Activated T-helper 1 cell treated with anti-CD3 and anti-CD28 coated beads, Interleukin-2, amount 50 U/mL, for 16 hours (primary cell): ENCODE measurements around the gene KLK13.

Experiments used
- DNase-seq, 2 donors: peaks; one replicate each; pipeline ENCODE4 v3.0.0-alpha.2; 2020; ENCODE audit warnings: low read depth in 1 of 2, low spot score in 1 of 2

KLK13 gene

DNA sequence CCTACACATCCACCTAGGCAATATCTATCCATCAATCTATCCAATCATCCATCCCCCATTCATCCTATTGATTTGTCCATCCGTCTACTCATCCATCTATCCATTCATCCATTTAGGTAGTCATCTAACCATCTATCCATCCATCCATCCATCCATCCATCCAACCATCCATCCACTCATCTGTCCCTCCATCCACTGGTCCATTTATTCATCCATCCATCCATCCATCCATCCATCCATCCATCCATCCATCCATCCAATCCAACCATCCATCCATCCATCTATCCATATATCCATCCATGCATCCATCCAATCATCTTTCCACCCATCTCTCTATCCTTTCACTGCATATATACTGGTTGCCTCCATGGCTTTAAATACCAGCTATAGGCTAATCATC lies 3.9 kb downstream of the KLK13 start:
- DNase-seq = no peak

GRCh38 chr19:51060336-51060735 lies 4.6 kb downstream of the KLK13 start:
- DNase-seq = no peak

DNA sequence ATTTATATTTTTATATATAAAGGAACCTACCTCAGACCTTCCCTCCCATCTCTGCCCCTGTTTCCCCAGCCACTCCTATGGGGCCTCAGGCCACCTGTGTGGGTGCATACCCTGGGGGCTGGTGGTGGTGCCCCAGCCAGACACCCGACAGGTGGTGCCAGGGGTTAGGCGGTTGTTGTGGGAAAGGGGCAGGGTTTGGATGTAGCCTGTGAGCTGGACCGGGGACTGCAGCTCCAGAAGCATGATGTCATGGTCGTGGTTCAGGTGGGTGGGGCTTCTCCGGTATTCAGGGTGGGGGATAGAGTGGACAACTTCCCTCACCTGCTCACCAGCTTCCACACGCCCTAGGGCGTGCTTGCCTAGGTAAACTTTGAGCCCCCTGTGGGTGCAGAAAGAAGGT lies 5.2 kb downstream of the KLK13 start:
- DNase-seq = no peak

GRCh38 chr19:51055866-51056265 lies 9.0 kb downstream of the KLK13 start:
- no peak for DNase-seq

GRCh38 chr19:51047031-51047335 lies 17.9 kb downstream of the KLK13 start:
- no peak for DNase-seq

DNA sequence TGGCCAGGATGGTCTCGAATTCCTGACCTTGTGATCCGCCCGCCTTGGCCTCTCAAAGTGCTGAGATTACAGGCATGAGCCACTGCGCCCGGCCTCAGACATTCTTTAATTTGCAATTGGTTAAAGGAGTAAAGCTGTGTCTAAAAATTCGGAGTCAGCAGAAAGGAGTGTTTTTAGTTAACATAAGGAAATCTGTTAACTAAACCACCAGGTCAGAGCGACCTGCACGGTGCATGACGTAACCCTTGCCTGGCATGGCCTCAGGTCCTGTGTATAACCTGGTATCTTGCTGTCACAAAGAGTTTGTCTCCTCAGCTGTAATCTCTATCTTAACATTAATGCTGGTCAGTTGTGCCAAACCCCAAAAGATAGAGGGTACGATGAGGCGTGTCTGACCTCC lies 20.6 kb downstream of the KLK13 start:
- no peak for DNase-seq

- DNase-seq = no peak
Observed at GRCh38 chr19:51043497-51043896, 21.4 kb downstream of the KLK13 start.

DNA sequence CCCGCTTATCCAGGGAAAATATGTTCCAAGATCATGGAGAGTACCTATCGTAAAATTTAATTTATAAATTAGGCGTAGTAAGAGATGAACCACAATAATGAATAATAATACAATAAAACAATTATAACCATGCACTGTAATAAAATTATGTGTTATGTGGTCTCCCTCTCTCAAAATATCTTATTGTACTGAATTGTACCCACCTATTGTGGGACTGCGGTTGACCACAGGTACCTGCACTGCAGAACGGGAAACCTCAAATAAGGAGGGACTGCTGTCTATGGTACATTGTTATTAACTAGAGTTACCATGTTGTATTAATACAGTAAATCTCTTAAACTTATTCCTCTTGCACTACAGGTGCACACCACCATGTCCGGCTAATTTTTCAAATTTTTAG lies 24.7 kb downstream of the KLK13 start:
- no peak for DNase-seq

DNA sequence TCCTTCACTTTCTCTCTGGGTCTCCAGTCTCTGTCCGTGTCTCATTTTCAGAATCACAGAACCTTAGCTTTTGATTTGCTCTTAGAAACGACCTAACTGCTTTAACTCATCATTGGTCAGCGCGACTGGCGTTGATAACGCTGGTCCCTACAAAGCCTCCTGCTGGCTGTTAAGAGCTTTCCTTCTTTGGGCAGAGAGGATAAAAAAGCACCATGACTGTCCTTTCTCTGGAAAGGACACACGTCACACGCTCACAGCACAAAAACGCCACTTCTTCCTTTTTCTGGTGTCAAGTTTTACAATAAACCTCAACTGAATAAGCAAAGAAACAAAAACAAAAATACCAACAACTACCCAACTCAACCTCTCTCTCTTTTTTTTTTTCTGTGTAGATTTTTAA lies 28.4 kb downstream of the KLK13 start:
- no peak for DNase-seq

DNA sequence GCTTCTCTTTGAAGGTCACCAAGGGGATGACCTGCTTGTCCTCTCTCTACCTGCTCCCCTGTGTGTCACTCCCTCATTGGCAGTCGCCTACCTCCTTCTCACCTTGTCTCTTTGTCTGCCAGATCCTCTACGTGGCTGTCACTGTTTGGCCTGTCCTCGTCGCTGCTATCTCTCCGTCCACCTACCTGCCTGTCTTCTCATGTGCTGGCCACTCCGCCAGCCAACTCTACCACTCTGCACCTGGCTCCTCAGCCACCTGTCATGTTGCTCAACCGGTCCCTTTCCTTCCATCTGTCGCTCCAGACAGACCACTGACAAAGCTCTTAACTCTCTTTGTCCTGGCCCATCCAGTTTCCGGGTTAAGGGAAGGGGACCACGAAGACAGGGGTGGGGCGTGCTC lies 30.2 kb downstream of the KLK13 start, which contains the start of gene KLK12:
KLK12 (minus strand) TSS at position 299 of the 400 bp plus-strand sequence. CDS start 381 bp downstream, outside the sequence.
- DNase-seq = no peak

DNA sequence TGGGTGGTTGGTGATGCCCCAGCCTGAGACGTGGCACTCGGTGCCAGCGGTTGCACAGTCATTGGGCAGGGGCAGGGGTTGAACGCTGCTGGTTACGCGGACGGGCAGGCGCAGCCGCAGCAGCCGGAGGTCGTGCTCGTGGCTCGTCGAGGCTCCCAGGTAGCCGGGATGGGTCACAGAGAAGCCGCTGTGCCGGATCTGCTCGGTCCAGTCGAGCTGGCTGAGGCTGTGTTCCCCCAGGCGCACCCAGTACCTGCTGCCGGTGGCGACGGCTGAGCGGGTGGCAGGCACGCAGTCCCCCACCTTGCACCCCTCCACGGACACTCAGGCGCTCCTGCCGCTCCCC lies 33.0 kb downstream of the KLK13 start:
- DNase-seq = no peak

DNA sequence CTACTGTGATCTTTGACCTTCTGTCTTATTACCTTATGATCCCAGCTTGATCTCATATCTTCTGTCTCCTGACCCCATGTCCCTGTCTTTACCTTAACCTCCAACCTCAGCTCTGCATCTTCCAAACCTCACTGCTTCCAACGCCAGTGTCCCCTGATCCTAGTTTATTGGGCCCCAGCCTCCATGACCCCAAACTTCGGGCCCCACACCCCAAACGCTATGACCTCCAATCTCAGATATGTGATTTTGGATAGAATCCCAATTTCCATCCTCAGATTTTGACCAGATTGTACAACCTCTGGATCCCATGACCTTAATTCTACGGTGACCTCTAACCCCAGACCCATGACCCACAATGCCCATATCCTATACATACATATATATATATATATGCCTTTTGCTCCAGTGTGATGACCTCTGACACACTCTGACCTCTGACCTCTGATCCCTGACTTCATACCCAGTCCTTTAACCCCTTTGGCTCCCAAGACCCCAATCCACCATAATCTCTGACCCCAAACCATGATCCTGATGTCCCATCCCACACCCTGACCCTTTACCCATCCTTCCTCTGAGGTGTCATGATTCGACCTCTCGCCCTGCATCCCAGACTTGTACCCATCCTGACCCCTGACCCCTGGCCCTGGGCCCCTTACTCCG lies 33.5 kb downstream of the KLK13 start:
- no peak for DNase-seq

- no peak for DNase-seq
Observed at GRCh38 chr19:51030631-51031030, 34.3 kb downstream of the KLK13 start.

DNA sequence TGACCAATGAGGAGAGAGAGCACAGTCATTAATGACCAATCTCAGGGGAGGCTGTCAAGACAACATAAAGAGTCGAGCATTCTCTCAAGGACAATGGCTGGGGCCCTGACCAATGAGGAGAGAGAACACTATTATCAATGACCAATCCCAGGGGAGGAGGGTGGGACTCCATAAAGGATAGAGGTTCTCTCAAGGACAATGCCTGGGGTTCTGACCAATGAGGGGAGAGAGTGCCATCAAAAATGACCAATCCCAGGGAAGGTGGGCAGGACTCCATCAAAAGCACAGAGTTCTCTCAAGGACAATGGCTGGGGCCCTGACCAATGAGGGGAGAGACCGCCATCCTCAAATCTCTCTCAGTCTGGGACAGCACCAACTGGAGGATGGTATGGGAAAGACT lies 35.2 kb downstream of the KLK13 start:
- DNase-seq = no peak

- DNase-seq = no peak
Observed at GRCh38 chr19:51027873-51028272, 37.0 kb downstream of the KLK13 start.

- no peak for DNase-seq
Observed at GRCh38 chr19:51027126-51027806, 37.6 kb downstream of the KLK13 start.

GRCh38 chr19:51026554-51026831 lies 38.4 kb downstream of the KLK13 start, which contains the start of gene KLK11:
TSS of gene KLK11 (minus strand) at chr19:51026616. CDS start at chr19:51025631, 985 bp downstream.
- DNase-seq = no peak

- no peak for DNase-seq
Observed at GRCh38 chr19:51025809-51026553, 38.9 kb downstream of the KLK13 start.

DNA sequence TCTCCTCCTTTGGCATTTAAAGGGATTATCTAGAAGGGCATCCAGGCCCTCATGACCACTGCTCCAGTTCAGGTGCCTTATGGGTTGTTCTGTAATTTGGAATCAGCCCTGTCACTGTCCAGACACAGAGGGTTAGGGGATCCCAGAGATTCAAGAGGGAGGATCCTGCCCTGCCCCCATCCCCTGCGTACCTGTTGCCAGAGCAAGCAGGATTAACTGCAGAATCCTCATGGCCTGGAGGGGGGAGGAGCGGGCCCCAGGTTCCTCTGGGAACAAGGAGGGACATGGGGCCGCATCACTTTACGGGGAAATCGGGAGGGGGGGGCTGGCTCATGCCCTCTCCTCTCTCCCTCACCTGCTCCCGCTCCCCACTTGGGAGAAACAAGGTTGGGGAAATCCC lies 39.5 kb downstream of the KLK13 start:
- no peak for DNase-seq

DNA sequence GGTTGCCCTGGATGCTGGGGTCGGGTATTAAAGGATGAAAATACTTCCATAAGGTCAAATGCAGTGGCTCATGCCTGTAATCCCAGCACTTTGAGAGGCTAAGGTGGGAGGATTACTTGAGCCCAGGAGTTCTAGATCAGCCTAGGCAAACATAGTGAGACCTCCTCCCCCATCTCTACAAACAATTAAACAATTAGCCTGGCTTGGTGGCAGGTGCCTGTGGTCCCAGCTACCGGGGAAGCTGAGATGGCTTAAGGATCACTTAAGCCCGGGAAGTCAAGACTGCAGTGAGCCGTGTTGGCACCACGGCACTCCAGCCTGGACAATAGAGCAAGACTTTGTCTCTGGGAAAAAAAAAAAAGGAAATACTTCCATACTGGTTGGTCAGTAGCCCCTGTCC lies 40.0 kb downstream of the KLK13 start:
- DNase-seq = no peak

DNA sequence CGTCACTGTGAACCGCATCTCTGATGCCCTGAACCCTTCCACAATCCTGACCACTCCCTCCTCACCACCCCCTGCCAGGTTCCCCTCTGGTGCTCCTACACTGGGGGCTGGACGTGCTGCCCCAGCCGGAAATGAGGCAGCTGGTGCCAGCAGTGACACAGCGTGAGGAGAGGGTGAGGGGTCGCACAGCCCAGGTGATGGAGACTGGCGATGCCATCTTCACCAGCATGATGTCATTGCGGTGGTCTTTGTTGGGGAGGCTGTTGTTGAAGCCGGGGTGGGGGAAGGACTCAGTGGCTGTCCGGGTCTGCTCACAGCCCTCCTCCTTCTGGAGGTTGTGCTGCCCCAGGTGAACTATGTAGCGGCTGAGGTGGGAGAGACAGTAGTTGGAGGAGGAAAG lies 40.9 kb downstream of the KLK13 start:
- no peak for DNase-seq

GRCh38 chr19:51022526-51022925 lies 42.4 kb downstream of the KLK13 start:
- no peak for DNase-seq
